Measurements from ENCODE around the gene PRPF38B.

Gene PRPF38B

GRCh38 chr1:108745980-108746381, 53.9 kb downstream of the PRPF38B start:
- DNase-seq (ENCODE audit: extremely low spot score), result no peak
- no peak for TF ChIP-seq CTCF (IDR thresholded peaks at IDR 0.05; ENCODE audit: control extremely low read depth, extremely low read depth, low read depth, missing control alignments)

GRCh38 chr1:108746382-108747170, 54.5 kb downstream of the PRPF38B start, which contains the start of gene STXBP3:
STXBP3 (plus strand) TSS chr1:108746674; CDS start chr1:108746738, 64 bp downstream.
- peak; percentile 98 for DNase-seq (ENCODE audit: extremely low spot score)
- ChIA-PET POLR2A (no interaction called here), CTCF (interaction anchor here (0.6 to 2.5 kb wide), 4 partner anchors 8 to 49 kb away, joined by 3 to 12 read pairs (median 4); no protein-coding TSS in a partner anchor)
- TF ChIP-seq CTCF (IDR thresholded peaks at IDR 0.05; ENCODE audit: control extremely low read depth, extremely low read depth, low read depth, missing control alignments), result peak; percentile 98

More at GRCh38 chr1:108745980-108746381, 53.9 kb downstream of the PRPF38B start:
- ChIA-PET CTCF (interaction anchor here (1.0 to 2.5 kb wide), 2 partner anchors 9 to 10 kb away, joined by 3 to 12 read pairs; no protein-coding TSS in a partner anchor), POLR2A (no interaction called here)

GRCh38 chr1:108747171-108747850, 55.2 kb downstream of the PRPF38B start:
- CTCF ChIA-PET, result interaction anchor here (0.6 to 2.0 kb wide), 3 partner anchors 16 to 50 kb away, joined by 3 to 5 read pairs (median 4); no protein-coding TSS in a partner anchor
- POLR2A ChIA-PET, result no interaction called here
- TF ChIP-seq CTCF (IDR thresholded peaks at IDR 0.05; ENCODE audit: control extremely low read depth, extremely low read depth, low read depth, missing control alignments), result no peak

GRCh38 chr1:108747898-108748297, 55.8 kb downstream of the PRPF38B start:
- no peak for TF ChIP-seq CTCF (IDR thresholded peaks at IDR 0.05; ENCODE audit: control extremely low read depth, extremely low read depth, low read depth, missing control alignments)
- ChIA-PET CTCF (interaction anchor here (2.0 kb wide), 1 partner anchor 16 kb away, joined by 5 read pairs; no protein-coding TSS in a partner anchor), POLR2A (no interaction called here)
- DNase-seq (ENCODE audit: extremely low spot score), result no peak

More at GRCh38 chr1:108747171-108747850, 55.2 kb downstream of the PRPF38B start:
- DNase-seq (ENCODE audit: extremely low spot score), result peak; percentile 39

GRCh38 chr1:108749081-108749480, 57.0 kb downstream of the PRPF38B start:
- no peak for TF ChIP-seq CTCF (IDR thresholded peaks at IDR 0.05; ENCODE audit: control extremely low read depth, extremely low read depth, low read depth, missing control alignments)
- CTCF ChIA-PET, result interaction anchor here (2.0 kb wide), 1 partner anchor 14 kb away, joined by 5 read pairs; no protein-coding TSS in a partner anchor
- POLR2A ChIA-PET, result interaction anchor here (0.6 kb wide), 1 partner anchor 352 kb away, joined by 3 read pairs; no protein-coding TSS in a partner anchor

GRCh38 chr1:108750476-108751181, 58.5 kb downstream of the PRPF38B start:
- TF ChIP-seq CTCF (IDR thresholded peaks at IDR 0.05; ENCODE audit: control extremely low read depth, extremely low read depth, low read depth, missing control alignments), result no peak
- POLR2A ChIA-PET, result interaction anchor here (0.7 kb wide), 1 partner anchor 1464 kb away, joined by 3 read pairs; no protein-coding TSS in a partner anchor
- CTCF ChIA-PET, result no interaction called here
- no peak for DNase-seq (ENCODE audit: extremely low spot score)

More at GRCh38 chr1:108749081-108749480, 57.0 kb downstream of the PRPF38B start:
- DNase-seq (ENCODE audit: extremely low spot score), result no peak

Measured in GM10248 (cell line).